8988T (cell line): Measurements from ENCODE around the gene TMEM240.
"Not testable (repeated sequence)": the region's sequence is repeated elsewhere in the genome, so short reads cannot be mapped to it uniquely, and the experiment has no call there.

Source experiments
- DNase-seq: peaks from one replicate; pipeline ENCODE4 v3.0.0; 2011

Gene TMEM240

DNA sequence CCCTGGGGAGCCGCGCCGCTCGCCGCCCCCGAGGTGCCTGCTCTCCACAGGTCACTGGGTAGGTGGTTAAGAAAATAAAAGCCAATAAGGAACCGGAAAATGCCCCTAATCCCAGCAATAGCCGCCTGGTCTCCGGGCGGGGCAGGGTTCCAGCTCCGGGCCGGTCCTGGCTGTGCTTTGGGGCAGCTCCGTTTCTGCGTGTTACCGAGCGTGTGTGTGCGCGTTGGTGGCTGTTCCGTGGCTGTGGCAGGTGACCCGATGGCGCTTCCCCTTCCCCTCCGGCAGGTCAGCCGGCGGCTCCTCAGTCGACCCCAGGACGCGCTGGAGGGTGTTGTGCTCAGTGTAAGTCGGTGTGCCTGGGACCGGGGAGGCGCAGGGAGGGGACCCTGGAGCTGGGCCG is 17.2 kb downstream of the TMEM240 start:
- not testable (repeated sequence) for DNase-seq

DNA sequence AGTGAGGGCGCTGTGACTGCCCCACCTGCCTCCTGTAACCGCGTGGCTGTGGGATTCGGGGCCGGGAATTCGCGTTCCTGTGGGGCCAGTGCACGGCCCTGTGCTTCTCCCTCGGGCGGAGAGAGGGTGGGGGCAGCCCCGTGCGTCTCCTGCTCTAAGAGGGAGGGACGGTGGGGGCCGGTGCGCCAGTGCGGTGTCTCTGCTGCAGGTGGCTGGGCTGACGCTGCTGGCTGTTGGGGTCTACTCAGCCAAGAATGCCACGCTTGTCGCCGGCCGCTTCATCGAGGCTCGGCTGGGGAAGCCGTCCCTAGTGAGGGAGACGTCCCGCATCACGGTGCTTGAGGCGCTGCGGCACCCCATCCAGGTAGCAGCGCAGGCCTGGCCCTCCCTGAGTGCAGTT is 17.9 kb downstream of the TMEM240 start:
- DNase-seq, result not testable (repeated sequence)

- no peak for DNase-seq
These were observed 19.1 kb downstream of the TMEM240 start for GRCh38 chr1:1521331-1521730.

DNA sequence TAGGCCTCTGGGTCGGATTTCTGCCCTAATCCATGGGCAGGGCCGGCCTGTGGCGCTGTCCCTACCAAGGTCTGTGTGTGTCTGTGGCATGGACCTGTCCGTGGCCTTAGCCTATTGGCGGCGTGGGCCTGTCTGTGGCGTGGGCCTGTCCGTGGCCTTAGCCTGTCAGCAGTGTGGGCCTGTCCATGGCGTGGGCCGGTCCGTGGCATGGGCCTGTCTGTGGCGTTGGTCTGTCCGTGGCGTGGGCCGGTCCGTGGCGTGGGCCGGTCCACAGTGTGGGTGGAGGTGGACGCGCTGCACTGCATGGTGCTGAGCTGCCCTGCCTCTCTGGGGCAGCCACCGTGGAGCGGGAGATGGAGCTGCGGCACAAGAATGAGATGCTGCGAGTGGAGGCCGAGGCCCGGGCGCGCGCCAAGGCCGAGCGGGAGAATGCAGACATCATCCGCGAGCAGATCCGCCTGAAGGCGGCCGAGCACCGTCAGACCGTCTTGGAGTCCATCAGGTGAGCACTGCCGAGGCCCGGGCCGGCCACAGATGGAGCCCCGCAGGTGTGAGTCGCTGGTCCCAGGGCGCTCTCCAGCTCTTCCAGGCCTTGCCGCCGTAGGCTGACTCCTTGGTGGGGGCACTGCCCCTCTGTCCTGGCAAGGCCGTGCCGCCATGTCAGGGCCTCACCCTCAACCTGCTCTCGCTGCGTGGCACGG is 20.5 kb downstream of the TMEM240 start:
- not testable (repeated sequence) for DNase-seq

- DNase-seq, result not testable (repeated sequence)
These were observed 21.8 kb downstream of the TMEM240 start for GRCh38 chr1:1518621-1519007.

DNA sequence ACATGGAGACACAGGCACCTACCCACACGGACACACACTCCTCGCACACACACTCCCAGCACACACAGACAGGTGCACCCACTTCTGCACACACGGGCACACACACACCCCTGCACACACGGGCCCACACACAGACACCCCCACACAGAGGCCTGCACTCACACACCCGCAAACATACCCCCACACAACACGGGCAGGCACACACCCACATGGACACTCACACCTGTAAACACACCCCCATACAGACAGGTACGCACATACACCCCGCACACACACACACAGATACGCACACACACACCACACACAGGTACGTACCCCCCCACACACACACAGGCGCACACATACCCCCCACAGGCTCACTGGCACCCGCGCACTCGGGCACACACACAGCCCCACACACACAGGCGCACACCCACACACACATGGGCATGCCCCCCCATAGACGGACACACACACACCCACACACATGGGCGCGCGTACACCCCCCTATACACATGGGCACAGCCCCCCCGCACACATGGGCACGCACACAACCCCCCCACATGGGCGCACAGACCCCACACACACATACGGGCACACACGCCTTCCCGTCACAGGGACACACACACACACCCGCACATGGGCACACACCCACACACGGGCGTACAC is 22.3 kb downstream of the TMEM240 start:
- no peak for DNase-seq

DNA sequence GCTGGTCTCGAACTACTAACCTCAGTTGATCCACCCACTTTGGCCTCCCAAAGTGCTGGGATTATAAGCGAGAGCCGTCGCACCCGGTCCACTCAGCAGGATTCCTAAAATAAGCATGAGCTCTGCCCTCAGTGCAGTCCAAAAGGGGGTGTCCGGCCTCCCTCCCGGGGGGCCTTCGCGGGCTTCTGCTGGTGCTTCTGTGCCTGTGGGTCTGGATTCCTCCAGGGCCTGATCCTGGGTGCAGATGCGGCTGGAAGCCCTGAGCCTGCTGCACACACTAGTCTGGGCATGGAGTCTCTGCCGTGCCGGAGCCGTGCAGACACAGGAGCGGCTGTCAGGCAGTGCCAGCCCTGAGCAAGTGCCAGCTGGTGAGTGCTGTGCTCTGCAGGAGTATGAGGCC is 23.5 kb downstream of the TMEM240 start:
- DNase-seq, result not testable (repeated sequence)

DNA sequence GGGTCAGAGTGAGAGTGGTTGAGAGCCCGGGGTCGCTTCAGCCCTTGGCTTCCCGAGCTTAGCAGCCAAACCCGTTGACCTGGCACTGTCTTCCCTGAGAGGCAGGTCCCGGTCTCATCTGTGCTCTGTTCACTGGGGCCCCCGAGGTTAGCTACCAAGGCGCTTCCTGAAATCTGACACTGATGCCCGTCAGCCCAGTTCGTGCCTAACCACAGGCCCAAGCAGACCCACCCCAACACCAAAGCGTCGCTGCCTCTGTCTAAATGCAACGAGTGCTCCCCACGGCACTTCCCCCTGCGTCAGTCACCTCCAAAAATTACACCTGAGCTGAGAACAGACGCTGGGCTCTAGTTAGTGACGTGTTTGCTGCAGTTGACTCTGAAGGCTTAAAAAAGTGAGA is 26.0 kb downstream of the TMEM240 start:
- not testable (repeated sequence) for DNase-seq

DNA sequence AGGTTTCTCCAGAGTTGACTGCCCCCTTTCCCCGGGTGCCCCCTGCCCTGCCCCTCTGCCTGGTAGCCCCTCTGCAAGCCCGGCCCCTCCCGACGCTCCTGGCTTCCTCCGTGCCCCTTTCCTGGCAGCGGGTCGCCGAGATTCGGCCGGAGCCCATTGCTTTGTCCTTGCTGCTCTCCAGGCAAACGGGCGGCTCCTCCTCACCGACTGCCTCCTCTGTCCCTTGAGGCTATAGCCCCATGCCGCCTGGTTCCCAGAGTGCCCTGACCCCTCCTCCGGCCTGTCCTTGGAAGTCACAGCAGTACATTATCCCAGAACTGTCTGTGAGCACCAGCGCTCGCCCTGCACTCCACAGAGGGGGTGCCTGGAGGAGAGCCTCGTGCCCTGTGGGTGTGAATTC is 26.7 kb downstream of the TMEM240 start:
- DNase-seq, result not testable (repeated sequence)

- not testable (repeated sequence) for DNase-seq
These were observed 28.0 kb downstream of the TMEM240 start for GRCh38 chr1:1512425-1512824.

DNA sequence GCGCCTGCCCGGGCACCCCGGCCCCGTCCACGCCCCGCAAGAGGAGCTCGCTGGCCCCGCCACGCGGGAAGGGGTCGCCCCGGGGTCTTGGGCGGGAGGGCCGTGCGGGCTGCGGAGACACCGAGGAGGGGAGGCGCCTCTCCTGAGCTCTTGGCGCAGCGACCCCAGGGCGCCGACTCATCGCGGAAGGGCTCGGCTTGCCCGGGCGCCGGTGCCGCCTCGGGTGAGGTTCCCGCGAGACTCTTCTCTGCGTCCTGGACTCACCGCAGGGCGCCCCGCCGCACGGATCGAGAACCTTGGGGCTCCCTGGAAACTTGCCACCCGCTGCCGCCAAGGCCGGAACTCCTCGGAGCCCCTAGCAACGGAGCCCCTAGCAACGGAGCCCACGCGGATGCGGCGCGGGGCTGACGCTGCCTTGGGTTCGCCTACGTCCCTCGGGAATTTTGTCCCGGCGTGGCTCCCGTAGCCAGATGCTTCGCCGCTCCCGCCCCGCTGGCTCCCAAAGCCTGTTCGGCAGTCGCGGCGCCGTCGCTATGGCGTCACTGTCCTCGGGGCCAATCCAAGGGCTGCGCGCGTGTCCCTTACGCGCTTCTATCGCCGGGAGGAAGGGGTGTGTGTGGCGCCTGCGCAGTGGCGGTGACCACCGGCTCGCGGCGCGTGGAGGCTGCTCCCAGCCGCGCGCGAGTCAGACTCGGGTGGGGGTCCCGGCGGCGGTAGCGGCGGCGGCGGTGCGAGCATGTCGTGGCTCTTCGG is 28.7 kb downstream of the TMEM240 start, which contains the start of gene ATAD3A:
ATAD3A (plus strand) TSS at position 630 of the 753 bp plus-strand sequence; CDS start at position 737, 107 bp downstream.
- peak; percentile 95 for DNase-seq

- no peak for DNase-seq
These were observed 29.4 kb downstream of the TMEM240 start for GRCh38 chr1:1510912-1511532.

DNA sequence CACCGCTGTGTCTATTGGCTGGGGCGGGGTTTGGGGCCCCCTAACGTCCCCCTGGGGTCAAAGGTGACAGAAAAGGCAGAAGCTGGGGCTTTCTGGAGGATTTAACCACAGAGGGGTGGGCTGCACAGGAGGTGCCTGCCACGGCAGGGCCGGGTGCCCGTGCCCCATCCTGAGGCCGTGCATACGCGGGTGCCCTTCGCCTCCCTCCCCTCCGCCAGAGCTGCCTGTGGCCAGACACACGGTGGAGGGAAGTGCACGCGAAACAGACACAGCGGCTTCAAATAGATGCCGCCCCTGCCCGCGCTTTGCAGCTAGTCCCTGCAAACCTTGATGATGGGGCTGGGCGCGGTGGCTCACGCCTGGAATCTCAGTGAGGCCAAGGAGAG is 31.0 kb downstream of the TMEM240 start:
- not testable (repeated sequence) for DNase-seq

DNA sequence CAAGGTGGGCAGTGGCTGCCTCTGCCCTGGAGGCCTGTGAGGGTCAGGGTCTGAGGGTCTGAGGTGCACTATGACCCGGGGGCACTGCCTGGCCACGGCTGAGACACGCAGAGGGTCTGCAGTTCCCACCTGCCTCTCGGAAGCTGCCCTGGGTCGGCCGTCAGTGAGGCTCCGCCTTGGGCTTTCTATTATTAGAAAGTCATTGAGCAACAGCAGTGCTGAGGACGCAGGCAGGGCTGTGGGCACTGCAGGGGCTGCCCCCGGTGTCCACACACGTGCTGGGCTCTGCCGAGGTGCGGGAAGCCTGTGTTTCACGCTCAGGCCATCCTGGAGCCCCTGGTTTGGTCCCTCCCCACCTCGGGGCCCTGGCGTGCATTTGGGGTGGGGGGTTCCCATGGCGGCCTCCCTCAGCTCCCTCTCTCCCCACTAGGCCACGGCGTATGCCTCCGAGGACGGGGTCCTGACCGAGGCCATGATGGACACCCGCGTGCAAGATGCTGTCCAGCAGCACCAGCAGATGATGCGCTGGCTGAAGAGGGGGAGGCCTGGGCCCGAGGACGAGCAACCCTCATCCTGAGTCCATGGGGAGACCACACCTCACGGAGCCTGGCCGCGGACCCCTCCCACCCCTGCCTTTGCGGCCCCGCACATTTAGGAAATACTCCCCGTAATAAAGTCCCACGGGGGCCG is 31.5 kb downstream of the TMEM240 start:
- DNase-seq, result not testable (repeated sequence)

- DNase-seq, result no peak
These were observed 33.1 kb downstream of the TMEM240 start for GRCh38 chr1:1507305-1507704.

DNA sequence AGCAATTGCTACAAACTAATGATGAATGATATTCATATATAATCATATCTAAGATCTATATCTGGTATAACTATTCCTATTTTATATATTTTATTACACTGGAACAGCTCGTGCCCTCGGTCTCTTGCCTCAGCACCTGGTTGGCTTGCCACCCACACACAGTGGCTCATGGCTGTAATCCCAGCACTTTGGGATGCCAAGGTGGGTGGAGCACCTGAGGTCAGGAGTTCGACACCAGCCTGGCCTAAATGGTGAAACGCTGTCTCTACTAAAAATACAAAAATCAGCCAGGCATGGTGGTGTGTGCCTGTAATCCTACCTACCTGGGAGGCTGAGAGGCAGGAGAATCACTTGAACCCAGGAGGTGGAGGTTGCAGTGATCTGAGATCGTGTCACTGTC is 34.6 kb downstream of the TMEM240 start:
- not testable (repeated sequence) for DNase-seq

GRCh38 chr1:1505366-1505798 is 35.0 kb downstream of the TMEM240 start:
- DNase-seq, result not testable (repeated sequence)

GRCh38 chr1:1504777-1505365 is 35.6 kb downstream of the TMEM240 start:
- DNase-seq, result not testable (repeated sequence)

GRCh38 chr1:1495461-1495975 is 44.9 kb downstream of the TMEM240 start:
- peak; percentile 11 for DNase-seq

DNA sequence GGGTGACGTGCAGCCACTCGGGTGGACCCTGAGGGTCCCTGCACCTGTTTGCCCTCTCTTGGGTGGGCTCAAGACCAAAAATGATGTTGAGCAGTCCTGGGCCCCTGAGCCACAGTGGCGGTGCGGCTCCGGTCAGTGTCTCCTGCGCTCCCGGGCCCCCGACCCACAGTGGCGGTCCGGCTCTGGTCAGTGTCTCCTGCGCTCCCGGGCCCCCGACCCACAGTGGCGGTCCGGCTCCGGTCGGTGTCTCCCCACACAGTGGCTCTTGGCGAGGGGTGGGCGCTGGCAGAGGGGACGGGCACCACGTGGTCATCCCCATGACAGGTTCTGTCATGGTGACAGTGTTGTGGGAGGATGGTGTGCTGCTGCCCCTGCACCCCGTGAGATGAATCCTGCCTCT is 46.1 kb downstream of the TMEM240 start:
- not testable (repeated sequence) for DNase-seq

DNA sequence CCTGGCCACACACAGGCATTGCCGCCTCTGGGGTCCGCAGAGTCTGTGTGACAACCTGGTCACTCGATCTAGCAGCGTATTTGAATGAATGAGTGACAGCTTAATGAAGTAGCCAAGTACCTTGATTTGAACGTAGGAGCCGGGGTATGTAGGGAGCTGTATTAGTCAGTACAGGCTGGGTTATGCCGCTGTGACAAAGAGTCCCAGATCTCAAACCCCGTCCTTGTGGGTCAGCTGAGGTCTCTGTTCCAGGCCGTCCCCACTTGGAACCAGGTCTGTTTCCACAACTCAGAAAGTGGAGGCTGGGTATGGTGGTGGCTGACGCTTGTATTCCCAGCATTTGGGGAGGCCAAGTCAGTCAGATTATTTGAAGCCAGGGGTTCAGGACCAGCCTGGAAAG is 48.8 kb downstream of the TMEM240 start:
- no peak for DNase-seq
